ENCODE data around the gene FBN2.

GRCh38 chr5:128346038-128346437 is 192.0 kb downstream of the FBN2 start:
- TF ChIP-seq CTCF (IDR thresholded peaks at IDR 0.05) (no peak), POLR2A (IDR thresholded peaks at IDR 0.05) (no peak)
